ENCODE data around the gene SMYD3. TPM values are rescaled to one million over a fixed set of nuclear protein-coding genes. Genes with fewer than 3 reads are reported as not detected.

The SMYD3 gene
- total RNA-seq, 1 donor from 2014 or later, result 24.2 TPM

DNA sequence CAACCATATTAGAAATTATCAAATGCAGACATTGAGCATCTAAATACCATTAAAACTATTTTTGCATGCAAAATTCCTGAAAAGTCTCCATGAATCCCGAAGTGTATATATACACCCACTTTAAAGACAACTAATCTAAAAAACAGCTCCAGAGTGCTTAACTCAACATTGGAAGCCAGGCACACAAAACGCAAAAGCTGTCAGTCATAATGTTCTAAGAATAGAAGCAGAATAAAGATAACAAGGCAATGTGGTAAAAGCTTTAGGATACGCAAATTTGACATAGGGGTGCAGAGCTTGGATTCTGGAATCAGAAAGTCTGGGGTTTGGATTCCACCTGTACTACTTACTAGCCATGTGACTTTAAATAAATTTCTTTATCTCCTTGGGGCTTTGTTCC, 62.5 kb downstream of the SMYD3 start:
- H3K27ac Mint-ChIP-seq (ENCODE audit: unreplicated experiment), result no peak overlapping the region
- H3K4me3 Mint-ChIP-seq, result no peak overlapping the region
- peaks cover 2% of the 10 kb centered on the region for H3K36me3 Mint-ChIP-seq (ENCODE audit: low read depth)
- peaks cover 2% of the 10 kb centered on the region for H3K9me3 Mint-ChIP-seq
- no peaks in the 10 kb centered on the region for H3K4me1 Mint-ChIP-seq
- H3K27me3 Mint-ChIP-seq (ENCODE audit: low read depth), result no peaks in the 10 kb centered on the region
- no peak for DNase-seq (ENCODE audit: low read depth, low spot score)
- TF ChIP-seq, protein P1, sequence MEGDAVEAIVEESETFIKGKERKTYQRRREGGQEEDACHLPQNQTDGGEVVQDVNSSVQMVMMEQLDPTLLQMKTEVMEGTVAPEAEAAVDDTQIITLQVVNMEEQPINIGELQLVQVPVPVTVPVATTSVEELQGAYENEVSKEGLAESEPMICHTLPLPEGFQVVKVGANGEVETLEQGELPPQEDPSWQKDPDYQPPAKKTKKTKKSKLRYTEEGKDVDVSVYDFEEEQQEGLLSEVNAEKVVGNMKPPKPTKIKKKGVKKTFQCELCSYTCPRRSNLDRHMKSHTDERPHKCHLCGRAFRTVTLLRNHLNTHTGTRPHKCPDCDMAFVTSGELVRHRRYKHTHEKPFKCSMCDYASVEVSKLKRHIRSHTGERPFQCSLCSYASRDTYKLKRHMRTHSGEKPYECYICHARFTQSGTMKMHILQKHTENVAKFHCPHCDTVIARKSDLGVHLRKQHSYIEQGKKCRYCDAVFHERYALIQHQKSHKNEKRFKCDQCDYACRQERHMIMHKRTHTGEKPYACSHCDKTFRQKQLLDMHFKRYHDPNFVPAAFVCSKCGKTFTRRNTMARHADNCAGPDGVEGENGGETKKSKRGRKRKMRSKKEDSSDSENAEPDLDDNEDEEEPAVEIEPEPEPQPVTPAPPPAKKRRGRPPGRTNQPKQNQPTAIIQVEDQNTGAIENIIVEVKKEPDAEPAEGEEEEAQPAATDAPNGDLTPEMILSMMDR (conservative IDR thresholded peaks at IDR 0.05), result no peak

DNA sequence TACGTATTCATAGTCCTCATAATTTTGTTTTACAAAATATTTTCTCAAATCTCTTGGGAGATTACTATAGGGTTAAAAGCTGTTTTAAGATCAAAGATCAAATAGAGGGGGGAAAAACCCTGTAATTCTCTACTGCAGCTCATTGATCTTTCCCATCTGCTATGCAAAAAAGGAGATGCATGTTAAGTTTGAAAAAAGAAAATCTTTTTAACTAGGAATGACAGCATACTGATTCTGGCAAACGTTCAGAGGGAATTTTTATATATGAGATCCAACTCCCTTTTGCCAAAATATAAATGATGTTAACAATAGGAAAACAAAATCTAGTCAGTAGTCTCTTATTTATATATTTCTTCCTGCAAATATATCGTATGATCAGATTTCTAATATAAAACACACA, 69.1 kb downstream of the SMYD3 start:
- DNase-seq (ENCODE audit: low read depth, low spot score), result no peak
- H3K27ac Mint-ChIP-seq (ENCODE audit: unreplicated experiment), result no peak overlapping the region
- no peak overlapping the region for H3K4me3 Mint-ChIP-seq
- TF ChIP-seq, protein P1 (conservative IDR thresholded peaks at IDR 0.05), result no peak
- H3K9me3 Mint-ChIP-seq, result peaks cover 8% of the 10 kb centered on the region
- no peaks in the 10 kb centered on the region for H3K4me1 Mint-ChIP-seq
- peaks cover 10% of the 10 kb centered on the region for H3K36me3 Mint-ChIP-seq (ENCODE audit: low read depth)
- no peaks in the 10 kb centered on the region for H3K27me3 Mint-ChIP-seq (ENCODE audit: low read depth)

DNA sequence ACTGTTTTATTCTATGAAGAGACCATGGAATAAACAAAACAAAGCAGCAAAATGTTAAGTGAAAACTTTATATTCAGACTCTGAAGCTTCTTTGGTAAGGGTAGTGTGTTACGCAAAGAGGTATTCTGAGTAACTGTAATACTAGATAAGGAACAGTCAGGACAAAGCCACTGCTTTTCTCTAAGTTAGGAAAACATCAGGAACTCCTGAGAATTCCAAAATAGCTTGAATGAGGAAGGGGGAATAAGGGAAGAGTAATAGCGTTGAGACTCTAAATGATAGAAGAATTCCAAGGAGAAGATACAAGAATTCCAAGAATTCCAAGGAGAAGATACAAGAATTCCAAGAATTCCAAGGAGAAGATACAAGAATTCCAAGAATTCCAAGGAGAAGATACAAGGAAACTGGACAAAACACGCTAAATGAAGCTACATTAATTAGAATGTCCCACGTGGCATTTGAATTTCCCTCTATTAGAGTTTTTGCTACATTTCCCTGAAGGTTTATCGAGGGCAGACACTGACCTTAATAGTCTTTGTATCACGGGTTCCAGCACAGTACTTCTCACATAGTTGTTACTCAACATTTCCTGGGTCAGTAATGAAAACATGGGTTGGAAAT, 71.5 kb downstream of the SMYD3 start:
- no peaks in the 10 kb centered on the region for H3K4me1 Mint-ChIP-seq
- peaks cover 10% of the 10 kb centered on the region for H3K36me3 Mint-ChIP-seq (ENCODE audit: low read depth)
- no peak overlapping the region for H3K27ac Mint-ChIP-seq (ENCODE audit: unreplicated experiment)
- TF ChIP-seq, protein P1 (conservative IDR thresholded peaks at IDR 0.05), result no peak
- H3K9me3 Mint-ChIP-seq, result peaks cover 9% of the 10 kb centered on the region
- H3K27me3 Mint-ChIP-seq (ENCODE audit: low read depth), result no peaks in the 10 kb centered on the region
- no peak for DNase-seq (ENCODE audit: low read depth, low spot score)
- no peak overlapping the region for H3K4me3 Mint-ChIP-seq

DNA sequence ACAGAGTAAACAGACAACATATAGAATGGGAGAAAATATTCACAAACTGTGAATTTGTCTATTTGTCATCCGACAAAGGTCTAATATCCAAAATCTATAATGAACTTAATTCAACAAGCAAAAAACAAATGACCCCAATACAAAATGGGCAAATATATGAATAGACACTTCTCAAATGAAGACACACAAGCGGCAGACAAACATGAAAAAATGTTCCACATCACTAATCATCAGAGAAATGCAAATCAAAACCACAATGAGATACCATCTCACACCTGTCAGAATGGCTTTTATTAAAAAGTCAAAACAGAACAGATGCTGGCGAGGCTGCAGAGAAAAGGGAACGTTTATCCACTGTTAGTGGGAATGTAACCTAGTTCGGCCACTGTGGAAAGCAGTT, 72.7 kb downstream of the SMYD3 start:
- H3K4me3 Mint-ChIP-seq, result no peak overlapping the region
- H3K9me3 Mint-ChIP-seq, result peaks cover 7% of the 10 kb centered on the region
- H3K4me1 Mint-ChIP-seq, result no peaks in the 10 kb centered on the region
- TF ChIP-seq, protein P1 (conservative IDR thresholded peaks at IDR 0.05), result no peak
- no peaks in the 10 kb centered on the region for H3K27me3 Mint-ChIP-seq (ENCODE audit: low read depth)
- H3K36me3 Mint-ChIP-seq (ENCODE audit: low read depth), result peaks cover 10% of the 10 kb centered on the region
- no peak for DNase-seq (ENCODE audit: low read depth, low spot score)
- no peak overlapping the region for H3K27ac Mint-ChIP-seq (ENCODE audit: unreplicated experiment)

DNA sequence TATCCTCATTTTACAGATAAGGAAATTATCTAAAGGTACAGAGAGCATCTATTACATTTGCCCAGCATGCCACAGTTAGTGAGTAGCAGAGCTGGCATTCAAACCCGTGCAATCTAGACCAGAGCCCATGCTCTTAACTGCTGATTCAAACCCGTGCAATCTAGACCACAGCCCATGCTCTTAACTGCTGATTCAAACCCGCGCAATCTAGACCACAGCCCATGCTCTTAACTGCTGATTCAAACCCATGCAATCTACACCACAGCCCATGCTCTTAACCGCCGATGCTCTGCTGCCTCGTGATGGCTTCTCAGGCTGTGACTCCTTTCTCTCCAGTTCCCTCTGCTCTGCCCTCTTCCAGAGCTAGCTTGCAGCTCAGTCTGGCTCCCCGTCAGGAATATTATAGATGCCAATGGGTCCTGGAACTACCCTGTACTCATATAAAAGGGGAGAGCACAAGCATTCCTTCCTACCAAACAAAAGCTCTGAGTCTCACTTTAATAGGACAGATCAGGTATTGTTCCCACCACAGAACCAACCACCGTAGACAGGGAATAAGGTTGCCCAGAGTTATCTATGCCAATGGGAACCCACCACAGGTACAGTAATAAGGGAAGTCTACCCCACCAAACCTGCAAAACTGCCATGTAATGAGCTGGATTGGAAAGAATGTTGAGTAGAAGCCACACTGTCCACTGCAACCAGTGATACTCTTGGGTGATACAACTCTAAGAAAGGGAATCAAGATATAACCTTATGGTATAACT, 78.4 kb downstream of the SMYD3 start:
- no peak for DNase-seq (ENCODE audit: low read depth, low spot score)
- Mint-ChIP-seq H3K27me3 (ENCODE audit: low read depth) (no peaks in the 10 kb centered on the region), H3K9me3 (peaks cover 2% of the 10 kb centered on the region), H3K27ac (ENCODE audit: unreplicated experiment) (no peak overlapping the region), H3K4me1 (no peaks in the 10 kb centered on the region), H3K36me3 (ENCODE audit: low read depth) (no peaks in the 10 kb centered on the region), H3K4me3 (no peak overlapping the region)
- TF ChIP-seq, protein P1 (conservative IDR thresholded peaks at IDR 0.05), result no peak
